Liver (tissue), 9 donors: ENCODE data around the gene RIMS3. TPM values are rescaled to one million over a fixed set of nuclear protein-coding genes. Genes with fewer than 3 reads are reported as not detected.

ENCODE experiments used
- DNase-seq: peaks from one replicate; pipeline ENCODE4 v3.0.0-alpha.2; 2017; ENCODE audit warnings: low spot score
- H3K27ac ChIP-seq, 2 donors: one replicate each; pipeline ENCODE4 v1.7.0; 2013; ENCODE audit warnings: inconsistent platforms in 2 of 2, low read length in 2 of 2, control low read depth in 1 of 2, low read depth in 1 of 2, mild to moderate bottlenecking in 1 of 2
- H3K27me3 ChIP-seq, 4 donors: one replicate each; pipeline versions ENCODE4 v1.6.1 to v1.7.0; 2013; ENCODE audit warnings: low read length in 3 of 4, inconsistent platforms in 1 of 4, mild to moderate bottlenecking in 1 of 4, moderate library complexity in 1 of 4; ENCODE audit not compliant: control insufficient read depth in 4 of 4, insufficient read depth in 4 of 4
- H3K36me3 ChIP-seq, 4 donors: one replicate each; pipeline versions ENCODE4 v1.6.1 to v1.7.0; 2013; ENCODE audit warnings: low read length in 3 of 4, mild to moderate bottlenecking in 3 of 4, low read depth in 1 of 4, moderate library complexity in 1 of 4; ENCODE audit not compliant: control insufficient read depth in 4 of 4, insufficient read depth in 3 of 4
- H3K4me1 ChIP-seq, 4 donors: one replicate each; pipeline versions ENCODE4 v1.6.1 to v1.7.0; 2013; ENCODE audit warnings: low read length in 3 of 4, mild to moderate bottlenecking in 3 of 4, moderate library complexity in 1 of 4; ENCODE audit not compliant: control insufficient read depth in 4 of 4, insufficient read depth in 4 of 4
- H3K4me3 ChIP-seq, 3 donors: one replicate each; pipeline versions ENCODE4 v1.6.1 to v1.7.0; 2013; ENCODE audit warnings: low read length in 3 of 3, control low read depth in 1 of 3, low read depth in 1 of 3, mild to moderate bottlenecking in 1 of 3
- H3K9ac ChIP-seq, 2 donors: one replicate each; pipeline ENCODE4 v1.7.0; 2013; ENCODE audit warnings: low read length in 2 of 2, mild to moderate bottlenecking in 2 of 2, moderate library complexity in 2 of 2, control low read depth in 1 of 2, low read depth in 1 of 2
- H3K9me3 ChIP-seq, 4 donors: one replicate each; pipeline versions ENCODE4 v1.6.1 to v1.7.0; 2013; ENCODE audit warnings: low read length in 3 of 4; ENCODE audit not compliant: control insufficient read depth in 4 of 4
- EGR1 ChIP-seq, 2 donors: IDR thresholded peaks; 2 replicates each; pipeline ENCODE4 v1.6.1; 2016 to 2018; ENCODE audit warnings: antibody characterized with exemption in 2 of 2, low read depth in 2 of 2
- FOXA1 ChIP-seq: IDR thresholded peaks from 2 replicates; pipeline ENCODE4 v1.6.1; 2016; ENCODE audit warnings: antibody characterized with exemption
- FOXA2 ChIP-seq: IDR thresholded peaks from 2 replicates; pipeline ENCODE4 v1.6.1; 2016; ENCODE audit warnings: antibody characterized with exemption
- GABPA ChIP-seq, 2 donors: IDR thresholded peaks in 1 of 2; conservative IDR thresholded peaks in 1 of 2; 2 replicates each; pipeline ENCODE4 v1.6.1; 2016; ENCODE audit warnings: antibody characterized with exemption in 2 of 2, mild to moderate bottlenecking in 1 of 2, moderate library complexity in 1 of 2
- HNF4A ChIP-seq, 2 donors: conservative IDR thresholded peaks; 2 replicates each; pipeline ENCODE4 v1.6.1; 2016; ENCODE audit warnings: antibody characterized with exemption in 2 of 2, mild to moderate bottlenecking in 2 of 2
- HNF4G ChIP-seq: IDR thresholded peaks from 2 replicates; pipeline ENCODE4 v1.6.1; 2016; ENCODE audit warnings: antibody characterized with exemption
- JUND ChIP-seq, 2 donors: IDR thresholded peaks; 2 replicates each; pipeline ENCODE4 v1.6.1; 2016; ENCODE audit warnings: antibody characterized with exemption in 2 of 2
- MAX ChIP-seq: IDR thresholded peaks from 2 replicates; pipeline ENCODE4 v1.6.1; 2016; ENCODE audit warnings: antibody characterized with exemption
- NR2F2 ChIP-seq: IDR thresholded peaks from 2 replicates; pipeline ENCODE4 v1.6.1; 2016; ENCODE audit warnings: antibody characterized with exemption
- RAD21 ChIP-seq, 2 donors: IDR thresholded peaks; 2 replicates each; pipeline ENCODE4 v1.6.1; 2016; ENCODE audit warnings: antibody characterized with exemption in 2 of 2, mild to moderate bottlenecking in 2 of 2
- RXRA ChIP-seq, 2 donors: IDR thresholded peaks; 2 replicates each; pipeline ENCODE4 v1.6.1; 2017 to 2018; ENCODE audit warnings: antibody characterized with exemption in 2 of 2, mild to moderate bottlenecking in 1 of 2
- SP1 ChIP-seq: IDR thresholded peaks from 2 replicates; pipeline ENCODE4 v1.6.1; 2018; ENCODE audit warnings: antibody characterized with exemption, mild to moderate bottlenecking
- TAF1 ChIP-seq: conservative IDR thresholded peaks from 2 replicates; pipeline ENCODE4 v1.6.1; 2016; ENCODE audit warnings: antibody characterized with exemption, mild to moderate bottlenecking
- YY1 ChIP-seq: IDR thresholded peaks from 2 replicates; pipeline ENCODE4 v1.6.1; 2016; ENCODE audit warnings: antibody characterized with exemption, mild to moderate bottlenecking
- ZBTB33 ChIP-seq: IDR thresholded peaks from 2 replicates; pipeline ENCODE4 v1.6.1; 2016; ENCODE audit warnings: antibody characterized with exemption
- WGBS: extraction: QIAGEN DNeasy Blood & Tissue Kit; methylation state at CpG from one replicate; pipeline ENCODE4 v1.1.7; 2013; 5-methylcytosine and 5-hydroxymethylcytosine counted together
- polyA plus RNA-seq, 2 donors: library from polyadenylated mRNA; stranded (reverse) in 1 of 2; unstranded in 1 of 2; fragments of 200-250 nt in 1 of 2; fragments of >200 nt in 1 of 2; fragmentation: Nextera tagmentation in 1 of 2; extraction: Ambion mirVana in 1 of 2; gene quantifications; one replicate each; pipeline versions ENCODE4 v1.2.1 to v1.2.3, GENCODE V29; 2013 to 2015
- total RNA-seq, 2 donors: library from RNA; depleted of rRNA; stranded (reverse); fragments of >200 nt; gene quantifications; one replicate each; pipeline ENCODE4 v1.2.3, GENCODE V29; 2014
- TF ChIP-seq, protein P1 (sequence below): IDR thresholded peaks from 2 replicates; pipeline ENCODE4 v1.6.1; 2016; ENCODE audit warnings: antibody characterized with exemption, mild to moderate bottlenecking
- TF ChIP-seq, protein P2 (sequence below): IDR thresholded peaks from 2 replicates; pipeline ENCODE4 v1.6.1; 2016; ENCODE audit warnings: antibody characterized with exemption
- TF ChIP-seq, protein P3 (sequence below): fragments of 150-350 bp; IDR thresholded peaks from 2 replicates; pipeline ENCODE4 v1.5.1; 2017; ENCODE audit warnings: improper control_type of control experiment, low read depth, low read length; ENCODE audit not compliant: missing input control
- donor health status: healthy.
- donor health status: healthy.
- donor health status: healthy.
- donor health status: healthy.
- donor health status: healthy.

The RIMS3 gene
- total and polyA plus RNA-seq, 4 donors = 0.22 to 2.2 (median 0.77) TPM

DNA sequence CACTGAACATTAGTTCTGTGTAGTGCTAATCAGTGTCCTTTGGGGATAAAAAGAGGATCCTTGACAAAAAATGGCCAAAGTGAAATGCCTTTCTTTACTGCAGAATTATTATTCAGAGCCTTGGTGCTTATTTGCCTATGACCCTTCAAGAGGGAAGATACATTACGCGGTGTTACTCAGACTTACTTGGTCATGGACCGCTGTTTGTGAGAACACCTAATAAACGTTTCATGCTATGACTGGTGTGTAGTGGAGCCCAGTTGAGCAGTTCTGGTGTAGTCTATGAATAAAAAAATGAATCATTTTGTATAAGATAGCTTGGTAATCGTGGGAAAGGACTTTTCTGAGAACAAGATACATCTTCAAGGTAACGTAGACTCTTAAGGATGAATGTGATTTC lies 34.3 kb upstream of the RIMS3 start:
- WGBS = 91% methylated on average over 6 of the region's 6 CpGs
- Histone ChIP-seq H3K27ac (no peak overlapping the region), H3K27me3 (no peaks in the 10 kb centered on the region), H3K9ac (no peak overlapping the region), H3K36me3 (no peaks in the 10 kb centered on the region), H3K4me1 (peaks cover 0 to 26% (median 19%) of the 10 kb centered on the region in 4 donors), H3K9me3 (no peaks in the 10 kb centered on the region), H3K4me3 (no peak overlapping the region)
- no peak for DNase-seq
- TF ChIP-seq SP1 = no peak
- TF ChIP-seq, protein P1, sequence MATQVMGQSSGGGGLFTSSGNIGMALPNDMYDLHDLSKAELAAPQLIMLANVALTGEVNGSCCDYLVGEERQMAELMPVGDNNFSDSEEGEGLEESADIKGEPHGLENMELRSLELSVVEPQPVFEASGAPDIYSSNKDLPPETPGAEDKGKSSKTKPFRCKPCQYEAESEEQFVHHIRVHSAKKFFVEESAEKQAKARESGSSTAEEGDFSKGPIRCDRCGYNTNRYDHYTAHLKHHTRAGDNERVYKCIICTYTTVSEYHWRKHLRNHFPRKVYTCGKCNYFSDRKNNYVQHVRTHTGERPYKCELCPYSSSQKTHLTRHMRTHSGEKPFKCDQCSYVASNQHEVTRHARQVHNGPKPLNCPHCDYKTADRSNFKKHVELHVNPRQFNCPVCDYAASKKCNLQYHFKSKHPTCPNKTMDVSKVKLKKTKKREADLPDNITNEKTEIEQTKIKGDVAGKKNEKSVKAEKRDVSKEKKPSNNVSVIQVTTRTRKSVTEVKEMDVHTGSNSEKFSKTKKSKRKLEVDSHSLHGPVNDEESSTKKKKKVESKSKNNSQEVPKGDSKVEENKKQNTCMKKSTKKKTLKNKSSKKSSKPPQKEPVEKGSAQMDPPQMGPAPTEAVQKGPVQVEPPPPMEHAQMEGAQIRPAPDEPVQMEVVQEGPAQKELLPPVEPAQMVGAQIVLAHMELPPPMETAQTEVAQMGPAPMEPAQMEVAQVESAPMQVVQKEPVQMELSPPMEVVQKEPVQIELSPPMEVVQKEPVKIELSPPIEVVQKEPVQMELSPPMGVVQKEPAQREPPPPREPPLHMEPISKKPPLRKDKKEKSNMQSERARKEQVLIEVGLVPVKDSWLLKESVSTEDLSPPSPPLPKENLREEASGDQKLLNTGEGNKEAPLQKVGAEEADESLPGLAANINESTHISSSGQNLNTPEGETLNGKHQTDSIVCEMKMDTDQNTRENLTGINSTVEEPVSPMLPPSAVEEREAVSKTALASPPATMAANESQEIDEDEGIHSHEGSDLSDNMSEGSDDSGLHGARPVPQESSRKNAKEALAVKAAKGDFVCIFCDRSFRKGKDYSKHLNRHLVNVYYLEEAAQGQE = no peak
- no peak for TF ChIP-seq NR2F2
- no peak for TF ChIP-seq FOXA1

DNA sequence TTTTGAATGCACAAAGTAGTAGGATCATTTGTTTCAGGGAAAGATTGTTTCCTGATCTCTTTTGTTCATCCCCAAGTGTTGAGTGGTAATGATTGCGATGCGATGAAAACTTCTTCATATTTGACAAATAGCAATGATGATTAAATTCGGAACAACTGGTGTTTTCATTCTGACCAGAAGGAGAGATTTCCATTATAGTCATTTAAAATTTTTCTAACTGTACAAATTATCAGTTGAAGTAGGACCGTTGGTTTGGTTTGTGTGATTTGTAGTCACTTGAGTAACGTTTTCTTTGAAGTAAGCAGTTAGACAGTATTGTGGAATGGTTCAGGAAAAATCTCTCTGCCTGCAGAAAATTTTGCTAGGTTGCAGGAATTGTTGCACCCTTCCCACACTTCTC lies 32.0 kb upstream of the RIMS3 start:
- no peaks in the 10 kb centered on the region for H3K36me3 ChIP-seq
- H3K9ac ChIP-seq = no peak overlapping the region
- TF ChIP-seq, protein P2, sequence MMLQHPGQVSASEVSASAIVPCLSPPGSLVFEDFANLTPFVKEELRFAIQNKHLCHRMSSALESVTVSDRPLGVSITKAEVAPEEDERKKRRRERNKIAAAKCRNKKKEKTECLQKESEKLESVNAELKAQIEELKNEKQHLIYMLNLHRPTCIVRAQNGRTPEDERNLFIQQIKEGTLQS = no peak
- no peak for TF ChIP-seq HNF4G
- TF ChIP-seq, protein P1 = no peak
- TF ChIP-seq RXRA (IDR thresholded peaks at IDR 0.05) = no peak
- no peak for TF ChIP-seq NR2F2
- no peak for TF ChIP-seq FOXA1
- TF ChIP-seq GABPA (IDR thresholded peaks at IDR 0.05 in 1 of 2, conservative IDR thresholded peaks at IDR 0.05 in 1 of 2) = no peak
- TF ChIP-seq SP1 = no peak
- no peak for TF ChIP-seq JUND (IDR thresholded peaks at IDR 0.05)
- TF ChIP-seq FOXA2 = no peak
- TF ChIP-seq RAD21 (IDR thresholded peaks at IDR 0.05) = no peak
- TF ChIP-seq TAF1 = no peak
- TF ChIP-seq YY1 = no peak
- no peak for TF ChIP-seq MAX
- TF ChIP-seq EGR1 (IDR thresholded peaks at IDR 0.05; ENCODE audit: low read depth in 2 of 2) = no peak
- TF ChIP-seq ZBTB33 = no peak
- TF ChIP-seq HNF4A (conservative IDR thresholded peaks at IDR 0.05) = no peak
- TF ChIP-seq, protein P3, sequence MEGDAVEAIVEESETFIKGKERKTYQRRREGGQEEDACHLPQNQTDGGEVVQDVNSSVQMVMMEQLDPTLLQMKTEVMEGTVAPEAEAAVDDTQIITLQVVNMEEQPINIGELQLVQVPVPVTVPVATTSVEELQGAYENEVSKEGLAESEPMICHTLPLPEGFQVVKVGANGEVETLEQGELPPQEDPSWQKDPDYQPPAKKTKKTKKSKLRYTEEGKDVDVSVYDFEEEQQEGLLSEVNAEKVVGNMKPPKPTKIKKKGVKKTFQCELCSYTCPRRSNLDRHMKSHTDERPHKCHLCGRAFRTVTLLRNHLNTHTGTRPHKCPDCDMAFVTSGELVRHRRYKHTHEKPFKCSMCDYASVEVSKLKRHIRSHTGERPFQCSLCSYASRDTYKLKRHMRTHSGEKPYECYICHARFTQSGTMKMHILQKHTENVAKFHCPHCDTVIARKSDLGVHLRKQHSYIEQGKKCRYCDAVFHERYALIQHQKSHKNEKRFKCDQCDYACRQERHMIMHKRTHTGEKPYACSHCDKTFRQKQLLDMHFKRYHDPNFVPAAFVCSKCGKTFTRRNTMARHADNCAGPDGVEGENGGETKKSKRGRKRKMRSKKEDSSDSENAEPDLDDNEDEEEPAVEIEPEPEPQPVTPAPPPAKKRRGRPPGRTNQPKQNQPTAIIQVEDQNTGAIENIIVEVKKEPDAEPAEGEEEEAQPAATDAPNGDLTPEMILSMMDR = no peak
- no peak overlapping the region for H3K27ac ChIP-seq
- 85% methylated on average over 5 of the region's 5 CpGs for whole genome bisulfite sequencing
- no peaks in the 10 kb centered on the region for H3K27me3 ChIP-seq
- no peak overlapping the region for H3K4me3 ChIP-seq
- DNase-seq = no peak
- H3K9me3 ChIP-seq = no peaks in the 10 kb centered on the region
- peaks cover 0 to 37% (median 31%) of the 10 kb centered on the region in 4 donors for H3K4me1 ChIP-seq
